Upper lobe of left lung (tissue), 4 donors: ENCODE measurements around the gene MICALL1.

Experiments used
- POLR2A ChIP-seq, 4 donors: fragments of 450-650 bp; IDR thresholded peaks; one replicate each; pipeline ENCODE4 v1.5.1; 2016 to 2017; ENCODE audit warnings: antibody characterized with exemption in 4 of 4, mild to moderate bottlenecking in 2 of 4
- POLR2AphosphoS5 ChIP-seq, 2 donors: sonication (generic); formaldehyde crosslinking; IDR thresholded peaks; one replicate each; pipeline ENCODE4 v1.5.1; 2017; ENCODE audit warnings: antibody characterized with exemption in 2 of 2
- TF ChIP-seq, protein P1 (sequence below), 6 experiments: fragments of 450-650 bp in 4 of 6; fragments of 200-600 bp in 2 of 6; sonication (generic) in 2 of 6; IDR thresholded peaks; one replicate each; pipeline ENCODE4 v1.5.1; 2016 to 2019; ENCODE audit warnings: antibody characterized with exemption in 6 of 6

- TF ChIP-seq, protein P1, sequence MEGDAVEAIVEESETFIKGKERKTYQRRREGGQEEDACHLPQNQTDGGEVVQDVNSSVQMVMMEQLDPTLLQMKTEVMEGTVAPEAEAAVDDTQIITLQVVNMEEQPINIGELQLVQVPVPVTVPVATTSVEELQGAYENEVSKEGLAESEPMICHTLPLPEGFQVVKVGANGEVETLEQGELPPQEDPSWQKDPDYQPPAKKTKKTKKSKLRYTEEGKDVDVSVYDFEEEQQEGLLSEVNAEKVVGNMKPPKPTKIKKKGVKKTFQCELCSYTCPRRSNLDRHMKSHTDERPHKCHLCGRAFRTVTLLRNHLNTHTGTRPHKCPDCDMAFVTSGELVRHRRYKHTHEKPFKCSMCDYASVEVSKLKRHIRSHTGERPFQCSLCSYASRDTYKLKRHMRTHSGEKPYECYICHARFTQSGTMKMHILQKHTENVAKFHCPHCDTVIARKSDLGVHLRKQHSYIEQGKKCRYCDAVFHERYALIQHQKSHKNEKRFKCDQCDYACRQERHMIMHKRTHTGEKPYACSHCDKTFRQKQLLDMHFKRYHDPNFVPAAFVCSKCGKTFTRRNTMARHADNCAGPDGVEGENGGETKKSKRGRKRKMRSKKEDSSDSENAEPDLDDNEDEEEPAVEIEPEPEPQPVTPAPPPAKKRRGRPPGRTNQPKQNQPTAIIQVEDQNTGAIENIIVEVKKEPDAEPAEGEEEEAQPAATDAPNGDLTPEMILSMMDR (IDR thresholded peaks at IDR 0.05) = no peak
- TF ChIP-seq POLR2A (IDR thresholded peaks at IDR 0.05) (no peak), POLR2AphosphoS5 (IDR thresholded peaks at IDR 0.05) (no peak)
These were observed 389 bp downstream of the MICALL1 start for GRCh38 chr22:37906364-37907008.
